HG03354 (cell line): ENCODE data around the gene ACP7.
"Not testable (repeated sequence)": the region's sequence is repeated elsewhere in the genome, so short reads cannot be mapped to it uniquely, and the experiment has no call there.

Experiments
- ATAC-seq: cut with Tn5 transposase; IDR thresholded peaks from one replicate; pipeline ENCODE4 v1.9.1; 2021; ENCODE audit warnings: mild to moderate bottlenecking; ENCODE audit not compliant: unreplicated experiment, poor library complexity, severe bottlenecking

The ACP7 gene

DNA sequence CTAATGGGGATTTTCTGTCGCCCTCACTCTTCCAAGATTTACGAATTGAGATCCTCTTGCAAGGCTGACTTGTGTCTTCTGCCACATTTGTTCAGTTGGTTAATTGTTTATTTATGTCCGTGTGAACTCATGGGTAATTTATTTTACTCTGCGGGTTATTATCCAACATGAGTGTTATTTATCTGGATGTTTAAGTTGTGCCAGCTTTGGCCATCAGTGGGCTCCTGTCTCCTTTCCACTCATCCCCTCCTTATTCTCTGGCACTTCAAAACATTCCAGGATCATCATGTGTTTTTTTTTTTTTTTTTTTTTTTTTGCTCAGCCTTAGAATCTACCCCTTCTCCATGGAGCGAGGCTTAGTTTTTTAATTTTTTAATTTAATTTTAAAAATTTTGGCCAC, 19.0 kb downstream of the ACP7 start:
- ATAC-seq: no peak

DNA sequence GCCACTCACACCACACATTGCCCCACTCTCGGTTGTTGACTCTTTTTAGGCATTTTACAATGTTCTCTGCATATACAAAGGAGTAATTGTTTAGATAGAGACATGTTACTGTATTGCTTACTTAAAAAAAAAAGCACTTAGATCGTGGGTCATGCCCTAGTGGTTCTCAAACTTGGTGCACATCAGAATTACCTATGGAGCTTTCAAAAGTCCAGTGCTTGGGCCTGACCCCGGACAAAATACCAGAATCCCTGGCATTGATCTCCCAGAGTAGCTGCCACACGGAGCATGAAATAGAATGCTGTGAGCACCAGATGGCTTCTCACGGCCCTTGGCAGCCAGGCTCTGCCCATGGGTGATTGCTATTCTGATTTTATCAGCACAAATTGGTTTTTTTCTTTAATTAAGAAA, 20.0 kb downstream of the ACP7 start:
- no peak for ATAC-seq

DNA sequence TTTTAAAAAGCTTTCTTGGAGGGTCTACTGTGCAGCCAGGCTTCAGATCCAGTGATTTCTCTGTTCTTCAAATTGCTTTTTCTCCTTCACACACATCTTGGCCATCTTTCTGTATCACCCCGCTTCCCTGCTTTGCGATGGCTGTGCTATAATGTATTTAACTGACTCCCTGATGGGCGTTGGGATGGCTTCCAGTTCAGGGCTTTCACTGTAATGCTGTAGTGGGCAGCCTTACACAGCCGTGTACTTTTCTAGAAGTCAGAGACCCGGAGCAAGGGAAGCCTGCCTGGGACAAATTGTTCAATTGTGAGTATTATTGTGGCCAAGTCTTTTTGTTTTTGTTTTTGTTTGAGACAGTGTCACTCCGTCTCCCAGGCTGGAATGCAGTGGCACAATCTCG, 22.0 kb downstream of the ACP7 start:
- ATAC-seq: no peak

DNA sequence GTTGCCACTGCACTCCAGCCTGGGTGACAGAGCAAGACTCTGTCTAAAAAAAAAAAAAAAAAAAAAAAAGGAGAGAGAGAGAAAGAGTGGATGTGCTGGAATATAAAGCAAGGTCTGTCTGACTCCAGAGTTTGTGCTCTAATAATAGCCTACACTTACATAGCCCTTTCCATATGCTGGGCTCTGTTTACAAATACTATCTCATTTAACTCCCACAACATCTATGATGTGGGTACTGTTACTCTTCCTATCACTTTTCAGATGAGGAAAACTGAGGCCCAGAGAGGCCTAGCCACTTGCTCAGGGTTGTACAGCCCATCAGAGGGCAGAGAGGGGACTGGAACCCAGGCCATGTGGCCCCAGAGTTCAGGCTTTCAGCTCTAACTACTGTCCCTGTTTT, 25.5 kb downstream of the ACP7 start:
- ATAC-seq: no peak

DNA sequence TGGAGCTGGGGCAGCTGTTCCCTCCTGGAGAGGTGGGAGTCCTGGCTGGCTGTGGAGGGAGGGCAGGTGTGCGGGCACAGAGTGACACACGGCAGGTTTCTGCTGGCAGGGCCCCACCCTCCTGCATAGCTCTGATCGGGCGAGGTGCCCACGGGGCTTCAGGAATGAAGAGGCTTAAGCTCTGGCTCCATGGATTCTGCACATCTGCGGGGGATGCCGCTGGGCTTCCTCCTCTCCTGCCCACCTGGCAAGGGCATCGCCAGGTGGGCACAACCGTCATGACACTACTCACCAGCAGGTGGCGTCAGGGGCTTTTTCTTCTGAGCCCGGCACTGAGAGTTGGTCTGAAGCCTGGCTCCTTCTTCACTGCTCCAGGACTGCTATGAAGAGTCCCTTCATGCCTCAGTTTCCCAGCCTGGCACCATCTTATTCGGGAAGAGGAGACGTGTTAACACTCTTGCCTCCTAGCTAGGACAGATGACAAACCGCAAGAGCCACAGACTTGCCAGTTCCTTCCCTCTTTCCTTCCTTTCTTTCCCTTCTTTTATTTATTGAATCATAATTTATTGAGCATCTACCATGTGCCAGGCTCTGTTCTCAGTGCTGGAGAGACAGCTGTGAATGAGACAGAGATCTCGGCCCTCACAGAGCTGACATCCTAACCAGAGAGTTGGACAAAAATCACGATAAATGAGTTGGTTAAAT, 26.2 kb downstream of the ACP7 start:
- no peak for ATAC-seq

DNA sequence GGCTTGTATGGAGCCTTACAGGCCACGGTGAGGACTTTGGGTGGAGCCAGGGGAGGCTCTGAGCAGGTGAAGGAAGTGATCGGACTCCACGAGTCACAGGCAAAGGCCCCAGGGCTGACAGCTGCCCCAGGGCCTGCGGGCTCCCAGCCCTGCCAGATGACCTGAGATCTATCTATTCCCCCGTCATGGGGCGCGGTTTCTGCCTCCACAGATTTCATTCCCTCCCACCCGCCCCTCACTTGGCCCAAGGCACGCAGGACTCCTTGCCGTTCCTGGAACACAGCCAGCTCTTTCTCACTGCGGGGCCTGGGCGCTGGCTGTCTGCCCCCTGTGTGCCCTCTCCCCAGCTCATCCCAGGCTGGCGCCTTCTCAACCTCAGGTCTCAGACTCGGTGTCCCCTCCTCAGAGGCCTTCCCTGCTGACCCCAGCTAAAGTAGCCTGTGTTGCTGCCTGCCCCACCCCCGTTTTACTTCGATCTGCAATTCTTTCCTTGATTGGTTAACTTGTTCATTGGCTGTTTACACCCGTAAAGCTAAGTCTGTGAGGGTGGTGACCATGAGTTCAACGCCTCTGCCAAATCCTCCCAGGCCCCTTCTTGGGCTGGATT, 27.5 kb downstream of the ACP7 start:
- no peak for ATAC-seq

DNA sequence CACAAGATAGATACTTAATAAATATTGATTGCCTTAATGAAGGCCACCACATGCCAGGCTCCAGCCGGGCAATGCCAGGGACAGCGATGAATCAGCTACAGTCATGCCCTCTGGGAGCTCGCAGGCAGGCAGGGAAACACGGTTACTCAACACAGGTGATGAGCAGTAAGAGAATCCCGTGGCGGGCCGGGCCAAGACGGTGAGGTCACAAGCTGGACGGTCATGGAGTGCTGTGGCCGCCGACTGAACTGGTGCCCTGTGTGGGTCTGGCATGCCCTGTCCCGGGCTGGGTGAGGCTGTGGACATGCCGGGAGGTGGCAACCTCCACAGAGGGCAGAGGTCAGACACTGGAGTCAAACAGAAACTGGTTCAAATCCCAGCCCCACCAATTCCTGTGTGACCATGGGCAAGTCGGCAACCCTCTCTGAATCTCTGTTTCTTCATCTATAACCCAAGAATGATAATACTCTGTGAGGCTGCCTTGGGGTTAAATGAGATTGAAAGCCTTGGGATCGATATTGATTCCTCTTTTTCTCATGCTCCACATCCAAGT, 28.2 kb downstream of the ACP7 start:
- no peak for ATAC-seq

DNA sequence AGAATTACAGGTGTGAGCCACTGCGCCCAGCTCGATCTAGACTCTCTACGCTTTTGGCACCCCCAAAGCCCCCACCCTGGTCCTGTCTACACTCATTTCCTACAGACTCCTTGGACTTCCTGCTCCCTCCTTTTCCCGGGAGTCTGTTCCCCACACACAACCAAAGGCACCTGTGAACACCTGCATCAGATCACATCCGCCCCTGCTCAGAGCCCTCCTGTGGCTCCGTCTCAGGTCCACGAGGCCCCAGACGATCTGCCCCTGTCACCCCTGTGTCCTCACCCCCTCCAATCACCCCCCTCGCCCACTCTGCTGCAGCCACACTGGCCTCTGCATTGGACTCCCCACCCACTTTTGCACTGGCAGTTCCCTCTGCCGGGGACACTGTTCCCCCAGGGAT, 29.0 kb downstream of the ACP7 start:
- no peak for ATAC-seq

DNA sequence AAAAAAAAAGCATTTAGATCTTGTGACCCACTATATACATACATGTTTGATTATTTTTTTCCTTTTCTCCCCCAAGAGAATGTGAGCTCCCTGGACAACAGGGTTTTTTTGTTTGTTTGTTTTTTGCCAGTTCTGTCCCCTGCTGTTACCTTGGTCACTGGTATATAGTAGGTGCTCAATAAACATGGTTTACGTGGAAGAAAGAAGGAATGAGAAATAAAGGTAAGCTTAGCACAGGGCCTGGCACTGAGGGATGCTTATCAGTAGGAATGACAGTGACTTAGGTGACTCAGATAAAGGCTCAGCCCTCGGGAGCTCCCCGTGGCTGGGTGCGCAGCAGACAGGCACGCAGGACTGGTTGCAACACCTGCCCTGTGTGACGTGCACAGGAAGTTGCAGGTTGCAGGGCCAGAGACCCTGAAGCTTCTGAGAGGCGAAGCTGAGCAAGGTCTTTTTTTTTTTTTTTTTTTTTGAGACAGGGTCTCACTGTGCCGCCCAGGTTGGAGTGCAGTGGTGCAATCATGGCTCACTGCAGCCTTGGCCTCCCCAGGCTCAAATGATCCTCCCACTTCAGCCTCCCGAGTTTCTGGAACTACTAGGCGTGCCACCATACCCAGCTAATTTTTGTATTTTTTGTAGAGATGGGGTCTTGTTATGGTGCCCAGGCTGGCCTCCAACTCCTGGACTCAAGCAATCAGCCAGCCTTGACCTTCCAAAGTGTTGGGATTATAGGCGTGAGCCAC, 31.1 kb downstream of the ACP7 start:
- no peak for ATAC-seq

DNA sequence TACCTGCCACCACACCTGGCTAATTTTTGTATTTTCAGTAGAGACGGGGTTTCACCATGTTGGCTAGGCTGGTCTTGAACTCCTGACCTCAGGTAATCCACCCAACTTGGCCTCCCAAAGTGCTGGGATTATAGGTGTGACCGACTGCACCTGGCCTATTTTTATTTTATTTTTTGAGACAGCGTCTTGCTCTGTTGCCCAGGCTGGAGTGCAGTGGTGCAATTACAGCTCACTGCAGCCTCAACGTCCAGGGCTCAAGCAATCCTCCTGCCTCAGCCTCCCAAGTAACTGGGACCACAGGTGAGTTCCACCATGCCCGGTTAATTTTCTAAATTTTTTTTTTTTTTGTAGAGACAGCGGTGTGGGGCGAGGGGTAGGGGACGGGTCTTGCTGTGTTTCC, 32.9 kb downstream of the ACP7 start:
- ATAC-seq: not testable (repeated sequence)

DNA sequence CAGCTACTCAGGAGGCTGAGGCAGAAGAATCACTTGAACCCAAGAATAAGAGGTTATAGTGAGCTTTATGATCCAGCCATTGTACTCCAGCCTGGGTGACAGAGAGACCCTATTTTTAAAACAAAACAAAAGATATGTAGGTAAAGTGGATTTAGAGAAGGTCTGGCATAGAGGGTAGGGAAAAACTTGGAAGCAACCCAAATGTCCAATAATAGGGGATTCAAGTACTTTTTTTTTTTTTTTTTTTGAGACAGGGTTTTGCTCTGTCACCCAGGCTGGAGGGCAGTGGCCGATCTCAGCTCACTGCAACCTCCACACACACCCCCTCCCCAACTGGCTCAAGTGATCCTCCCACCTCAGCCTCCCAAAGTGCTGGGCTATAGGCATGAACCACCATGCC, 35.7 kb downstream of the ACP7 start:
- ATAC-seq: no peak

DNA sequence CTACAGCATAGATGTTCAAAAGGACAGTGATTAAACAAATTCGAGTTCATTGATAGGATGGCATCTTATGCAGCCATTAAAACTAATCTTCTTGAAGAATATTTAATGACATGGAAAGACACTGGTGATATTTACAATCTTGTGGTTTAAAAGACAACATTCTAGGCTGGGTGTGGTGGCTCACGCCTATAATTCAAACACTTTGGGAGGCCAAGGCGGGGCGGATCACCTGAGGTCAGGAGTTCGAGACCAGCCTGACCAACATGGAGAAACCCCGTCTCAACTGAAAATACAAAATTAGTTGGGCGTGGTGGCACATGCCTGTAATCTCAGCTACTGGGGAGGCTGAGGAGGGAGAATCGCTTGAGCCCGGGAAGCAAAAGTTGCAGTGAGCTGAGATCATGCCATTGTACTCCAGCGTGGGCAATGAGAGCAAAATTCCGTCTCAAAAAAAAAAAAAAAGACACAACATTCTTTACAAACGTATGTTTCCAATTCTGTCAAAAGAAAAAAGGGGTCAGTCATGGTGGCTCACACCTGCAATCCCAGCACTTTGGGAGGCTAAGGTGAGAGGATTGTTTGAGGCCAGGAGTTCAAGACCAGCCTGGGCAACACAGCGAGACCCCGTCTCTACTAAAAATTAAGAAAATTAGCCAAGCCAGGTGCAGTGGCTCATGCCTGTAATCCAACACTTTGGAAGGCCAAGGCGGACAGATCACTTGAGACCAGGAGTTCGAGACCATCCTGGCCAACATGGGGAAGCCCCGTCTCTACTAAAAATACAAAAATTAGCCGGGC, 39.0 kb downstream of the ACP7 start:
- no peak for ATAC-seq

DNA sequence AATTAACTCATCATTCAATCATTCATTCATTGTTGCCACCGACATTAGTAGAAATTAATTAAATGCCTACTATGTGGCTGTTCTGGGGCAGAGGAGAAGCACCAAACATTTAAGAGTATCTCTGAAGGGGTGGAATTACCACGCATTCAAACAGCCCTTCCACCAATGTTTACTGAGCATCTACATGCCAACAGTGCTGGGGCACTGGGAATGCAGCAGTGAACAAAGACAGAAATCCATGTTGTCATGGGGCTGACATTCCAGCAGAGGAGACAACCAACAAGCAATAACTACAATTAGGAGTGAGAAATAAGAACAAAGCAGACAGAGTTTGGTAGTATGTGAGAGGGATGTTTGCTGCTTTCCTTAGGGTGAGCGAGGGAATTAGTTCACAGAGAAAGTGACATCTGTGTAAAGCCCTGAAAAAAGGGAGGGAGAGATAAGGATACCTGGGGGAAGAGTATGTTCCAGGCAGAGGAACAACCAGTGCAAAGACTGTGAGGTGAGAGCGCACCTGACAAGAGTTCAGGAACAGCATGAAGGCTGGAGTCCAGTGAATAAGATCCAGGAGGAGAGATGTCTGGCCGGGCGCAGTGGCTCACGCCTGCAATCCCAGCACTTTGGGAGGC, 40.1 kb downstream of the ACP7 start:
- no peak for ATAC-seq

DNA sequence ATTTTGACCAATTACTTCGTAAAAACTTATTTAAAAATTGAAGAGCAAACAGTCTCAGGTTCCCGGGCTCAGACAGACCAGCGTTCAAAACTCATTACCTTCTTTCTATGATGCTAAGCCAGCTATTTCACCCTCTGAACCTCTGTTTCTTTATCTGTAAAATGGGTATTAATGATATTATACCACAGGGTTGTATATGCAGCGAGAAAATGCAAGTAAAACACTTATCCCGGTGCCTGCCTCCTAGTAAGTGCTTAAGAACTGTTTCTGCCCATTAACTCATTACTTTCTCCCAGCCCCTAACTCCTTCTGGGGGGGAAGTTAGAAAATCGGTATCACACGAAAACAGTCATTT, 41.0 kb downstream of the ACP7 start:
- no peak for ATAC-seq

DNA sequence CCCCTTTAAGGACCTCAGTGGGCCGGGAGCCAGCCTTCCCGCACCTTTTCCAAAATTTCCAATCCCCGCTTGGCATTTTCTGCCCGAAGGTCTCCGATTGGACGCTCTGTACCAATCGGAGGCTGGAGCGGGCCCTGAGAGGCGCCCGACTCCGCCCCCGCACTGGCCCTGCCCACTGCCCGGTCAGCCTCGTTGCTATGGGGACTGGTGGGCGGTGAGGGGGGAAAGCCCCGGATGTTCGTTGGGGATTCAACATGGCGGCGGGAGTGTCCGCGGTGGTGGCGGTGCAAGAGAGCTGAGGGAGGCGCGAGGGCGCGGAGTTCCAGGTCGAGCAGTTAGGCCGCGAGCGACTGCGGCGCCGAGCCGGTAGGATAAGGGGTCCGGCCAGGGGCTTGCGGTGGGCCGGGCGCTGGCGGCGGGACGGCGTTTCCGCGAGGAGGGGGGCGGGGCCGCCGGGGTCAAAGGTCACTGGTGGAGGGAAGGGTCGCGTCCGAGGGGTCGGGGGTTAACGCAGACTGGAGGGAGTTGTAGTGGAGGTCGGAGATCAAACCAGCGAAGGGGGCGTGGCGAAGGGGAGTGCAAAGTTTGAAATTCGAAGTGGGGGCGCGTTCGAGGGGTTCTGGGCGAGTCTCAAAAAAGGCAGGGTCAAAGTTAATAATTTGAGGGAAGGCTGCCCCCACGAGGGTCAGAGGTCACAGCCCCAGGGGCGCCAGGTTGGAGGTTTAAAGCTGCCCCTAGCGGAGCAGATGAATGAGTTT, 41.6 kb downstream of the ACP7 start, which contains the start of gene PAK4:
PAK4 (plus strand) TSS at position 233 of the 758 bp plus-strand sequence. CDS start 43,768 bp downstream, outside the sequence.
- peak; percentile 94 for ATAC-seq

DNA sequence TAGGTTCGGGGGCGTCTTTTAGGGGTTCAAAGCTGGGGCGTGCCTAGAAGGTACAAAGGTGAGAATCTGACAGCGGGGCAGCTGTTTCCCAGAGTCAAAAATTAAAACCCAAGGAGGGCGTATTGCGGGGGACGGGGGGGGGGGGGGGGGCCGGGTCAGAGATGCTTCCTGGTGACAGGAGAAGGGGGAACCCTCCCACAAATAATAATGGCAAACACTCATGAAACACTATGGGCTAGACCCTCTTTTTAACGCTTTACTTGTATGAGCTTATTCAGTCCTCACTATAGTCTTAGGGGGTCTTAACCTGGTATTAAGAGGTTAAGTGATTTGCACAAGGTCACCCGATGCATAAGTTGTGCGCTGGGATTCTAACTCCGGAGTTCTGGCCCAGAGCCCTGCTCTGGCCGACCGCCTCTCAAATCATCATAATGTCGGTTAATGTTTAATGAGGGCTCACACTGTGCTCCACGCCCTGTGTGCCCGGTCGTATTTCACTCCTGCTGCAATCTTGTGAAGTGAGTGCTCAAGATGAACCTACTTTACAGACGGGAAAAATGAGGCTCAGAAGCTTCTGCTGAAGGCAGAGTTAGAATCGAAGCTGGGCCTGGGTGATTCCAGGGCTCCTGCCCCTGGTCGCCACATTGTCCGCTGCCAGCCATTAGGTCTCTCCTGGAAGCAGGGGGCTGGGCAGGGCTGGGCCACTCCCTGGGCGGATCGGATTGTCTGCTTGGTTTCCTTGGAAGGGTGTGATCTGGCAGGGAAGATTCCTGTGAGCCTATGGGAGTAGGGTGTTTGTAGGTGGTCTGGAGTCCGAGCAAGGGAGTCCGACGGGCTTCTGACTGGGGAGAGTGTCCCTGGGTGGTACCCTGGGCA, 42.4 kb downstream of the ACP7 start:
- no peak for ATAC-seq

DNA sequence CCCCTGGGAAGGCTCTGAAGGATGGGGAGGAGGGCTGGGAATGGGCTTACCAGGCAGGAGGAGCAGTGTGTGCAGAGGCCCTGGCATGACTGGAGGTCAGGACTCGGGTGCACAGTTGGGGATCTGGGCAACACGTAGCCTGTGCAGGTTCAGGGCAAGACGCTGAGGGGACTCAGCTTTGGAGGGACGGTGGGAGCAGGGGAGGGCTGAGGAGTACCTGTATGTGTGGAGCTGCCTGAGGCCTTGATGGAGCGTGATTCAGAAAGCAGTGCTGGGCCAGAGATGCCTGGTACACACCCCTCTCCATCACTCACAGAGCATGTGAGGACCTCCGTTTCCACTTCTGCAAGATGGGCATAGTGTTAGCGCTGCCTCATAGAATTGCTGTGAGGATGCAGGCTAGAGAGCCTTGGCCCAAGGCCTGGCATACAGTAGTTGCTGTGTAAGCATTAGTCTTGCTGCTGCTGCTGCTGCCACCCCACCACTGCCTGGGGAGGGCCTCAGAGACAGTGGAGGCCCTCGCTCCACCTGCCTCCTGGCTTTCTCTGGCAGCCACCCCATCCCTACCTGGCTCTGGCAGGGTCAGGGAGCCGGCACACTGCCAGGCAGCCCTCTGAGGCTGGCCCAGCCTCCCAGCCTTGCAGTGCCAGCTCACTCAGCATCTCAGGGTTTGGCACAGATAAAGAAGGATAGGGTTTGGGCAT, 43.8 kb downstream of the ACP7 start:
- no peak for ATAC-seq
